ENCODE data around the gene DDX25.

The DDX25 gene

DNA sequence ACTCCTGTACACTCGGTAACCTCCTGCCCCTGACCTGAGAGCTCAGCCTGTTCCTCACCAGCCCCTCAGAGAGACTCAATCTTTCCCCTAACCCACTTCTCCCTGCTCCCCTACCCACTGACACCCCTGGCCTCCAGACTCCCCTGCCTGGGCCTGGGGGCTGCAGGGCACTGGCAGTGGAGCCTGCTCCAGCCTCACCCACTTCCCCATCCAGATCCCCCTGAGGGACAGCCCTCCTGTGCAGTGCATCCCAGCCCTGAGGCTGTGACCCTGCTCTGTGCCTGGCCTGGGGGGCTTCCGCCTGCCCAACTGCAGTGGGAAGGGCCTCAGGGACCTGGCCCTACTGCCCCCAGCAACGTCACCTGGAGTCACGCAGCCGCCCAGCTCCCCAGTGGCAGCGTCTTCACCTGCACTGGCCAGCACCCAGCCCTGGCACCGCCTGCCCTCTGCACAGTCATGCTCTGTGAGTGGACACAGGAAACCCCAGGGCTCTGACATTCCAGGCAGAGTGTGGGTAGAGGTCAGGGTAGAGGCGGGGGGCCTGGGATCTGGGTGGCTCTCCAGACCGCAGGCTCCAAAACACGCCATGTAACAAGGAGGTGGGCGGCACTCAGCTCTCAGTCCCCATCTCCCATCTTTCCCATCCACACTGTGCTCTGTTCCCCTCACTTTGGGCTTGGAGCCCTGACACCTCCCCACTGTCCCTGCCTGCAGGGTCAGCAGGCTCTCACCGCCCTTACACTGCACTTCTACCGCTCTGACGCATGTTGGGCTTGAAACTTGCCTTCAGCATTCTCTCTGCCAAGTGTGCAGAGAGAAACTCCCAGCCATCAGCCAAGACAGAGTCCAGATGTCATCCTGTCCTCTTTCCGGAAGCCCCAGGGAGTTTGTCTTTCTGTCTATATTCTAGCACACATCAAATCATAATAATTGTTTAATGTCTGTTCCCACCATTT is 46.7 kb downstream of the DDX25 start:
- no peak for DNase-seq (ENCODE audit: extremely low spot score)
- TF ChIP-seq TARDBP (IDR thresholded peaks at IDR 0.05) (no peak), L3MBTL2 (conservative IDR thresholded peaks at IDR 0.05) (no peak), ZNF384 (IDR thresholded peaks at IDR 0.05) (no peak), SP1 (IDR thresholded peaks at IDR 0.05) (no peak), ELF4 (IDR thresholded peaks at IDR 0.05) (no peak), CTBP1 (IDR thresholded peaks at IDR 0.05; ENCODE audit: borderline replicate concordance) (no peak), HDGF (IDR thresholded peaks at IDR 0.05; ENCODE audit: borderline replicate concordance) (no peak), NFRKB (IDR thresholded peaks at IDR 0.05) (no peak), FOXM1 (IDR thresholded peaks at IDR 0.05; ENCODE audit: borderline replicate concordance) (no peak), ARNT (IDR thresholded peaks at IDR 0.05) (no peak), LEF1 (IDR thresholded peaks at IDR 0.05; ENCODE audit: borderline replicate concordance) (no peak), SUZ12 (IDR thresholded peaks at IDR 0.05) (no peak), FOXA1 (IDR thresholded peaks at IDR 0.05) (no peak), BHLHE40 (IDR thresholded peaks at IDR 0.05; ENCODE audit: borderline replicate concordance) (no peak), FOXK2 (IDR thresholded peaks at IDR 0.05) (no peak)
- TF ChIP-seq, protein P1, sequence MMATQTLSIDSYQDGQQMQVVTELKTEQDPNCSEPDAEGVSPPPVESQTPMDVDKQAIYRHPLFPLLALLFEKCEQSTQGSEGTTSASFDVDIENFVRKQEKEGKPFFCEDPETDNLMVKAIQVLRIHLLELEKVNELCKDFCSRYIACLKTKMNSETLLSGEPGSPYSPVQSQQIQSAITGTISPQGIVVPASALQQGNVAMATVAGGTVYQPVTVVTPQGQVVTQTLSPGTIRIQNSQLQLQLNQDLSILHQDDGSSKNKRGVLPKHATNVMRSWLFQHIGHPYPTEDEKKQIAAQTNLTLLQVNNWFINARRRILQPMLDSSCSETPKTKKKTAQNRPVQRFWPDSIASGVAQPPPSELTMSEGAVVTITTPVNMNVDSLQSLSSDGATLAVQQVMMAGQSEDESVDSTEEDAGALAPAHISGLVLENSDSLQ (IDR thresholded peaks at IDR 0.05), result no peak
- ChIA-PET POLR2A (no interaction called here), CTCF (interaction anchor here (0.6 to 0.8 kb wide), 2 partner anchors 12 to 111 kb away, joined by 3 read pairs; no protein-coding TSS in a partner anchor)

DNA sequence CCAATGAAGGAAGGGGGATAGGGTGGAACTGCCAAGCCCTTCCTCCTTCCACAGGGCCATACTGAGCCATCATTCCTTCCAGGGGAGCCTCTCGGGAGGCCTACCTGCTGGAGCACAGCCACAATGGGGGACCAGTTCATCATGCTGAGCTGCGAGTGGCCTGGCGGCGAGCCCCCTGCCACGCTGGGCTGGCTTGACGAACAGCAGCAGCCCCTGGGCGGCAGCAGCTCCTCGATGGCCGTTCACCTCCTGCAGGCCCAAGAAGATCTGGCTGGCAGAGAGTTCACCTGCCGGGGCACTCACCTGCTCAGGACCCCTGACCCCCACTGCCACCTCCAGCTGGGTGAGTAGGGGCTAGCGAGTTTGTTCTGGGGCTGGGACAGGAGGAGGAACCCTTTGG is 47.4 kb downstream of the DDX25 start:
- no peak for TF ChIP-seq NFRKB (IDR thresholded peaks at IDR 0.05)
- TF ChIP-seq FOXK2 (IDR thresholded peaks at IDR 0.05), result no peak
- TF ChIP-seq HDGF (IDR thresholded peaks at IDR 0.05; ENCODE audit: borderline replicate concordance), result no peak
- TF ChIP-seq ZNF384 (IDR thresholded peaks at IDR 0.05), result no peak
- TF ChIP-seq LEF1 (IDR thresholded peaks at IDR 0.05; ENCODE audit: borderline replicate concordance), result no peak
- TF ChIP-seq FOXA1 (IDR thresholded peaks at IDR 0.05), result no peak
- TF ChIP-seq, protein P1 (IDR thresholded peaks at IDR 0.05), result no peak
- no peak for TF ChIP-seq L3MBTL2 (conservative IDR thresholded peaks at IDR 0.05)
- TF ChIP-seq ARNT (IDR thresholded peaks at IDR 0.05), result no peak
- no peak for TF ChIP-seq BHLHE40 (IDR thresholded peaks at IDR 0.05; ENCODE audit: borderline replicate concordance)
- no peak for TF ChIP-seq TARDBP (IDR thresholded peaks at IDR 0.05)
- no peak for TF ChIP-seq CTBP1 (IDR thresholded peaks at IDR 0.05; ENCODE audit: borderline replicate concordance)
- no peak for TF ChIP-seq SUZ12 (IDR thresholded peaks at IDR 0.05)
- no peak for TF ChIP-seq FOXM1 (IDR thresholded peaks at IDR 0.05; ENCODE audit: borderline replicate concordance)
- TF ChIP-seq ELF4 (IDR thresholded peaks at IDR 0.05), result no peak
- no peak for TF ChIP-seq SP1 (IDR thresholded peaks at IDR 0.05)
- CTCF ChIA-PET, result interaction anchor here (0.6 kb wide), 1 partner anchor 171 kb away, joined by 3 read pairs; no protein-coding TSS in a partner anchor
- POLR2A ChIA-PET, result no interaction called here
- no peak for DNase-seq (ENCODE audit: extremely low spot score)

- TF ChIP-seq L3MBTL2 (conservative IDR thresholded peaks at IDR 0.05) (no peak), ZNF384 (IDR thresholded peaks at IDR 0.05) (no peak), FOXM1 (IDR thresholded peaks at IDR 0.05; ENCODE audit: borderline replicate concordance) (no peak), NFRKB (IDR thresholded peaks at IDR 0.05) (no peak), FOXA1 (IDR thresholded peaks at IDR 0.05) (no peak), HDGF (IDR thresholded peaks at IDR 0.05; ENCODE audit: borderline replicate concordance) (no peak), CTBP1 (IDR thresholded peaks at IDR 0.05; ENCODE audit: borderline replicate concordance) (no peak), SP1 (IDR thresholded peaks at IDR 0.05) (no peak), FOXK2 (IDR thresholded peaks at IDR 0.05) (no peak), TARDBP (IDR thresholded peaks at IDR 0.05) (no peak), SUZ12 (IDR thresholded peaks at IDR 0.05) (no peak), ELF4 (IDR thresholded peaks at IDR 0.05) (no peak), LEF1 (IDR thresholded peaks at IDR 0.05; ENCODE audit: borderline replicate concordance) (no peak), ARNT (IDR thresholded peaks at IDR 0.05) (no peak), BHLHE40 (IDR thresholded peaks at IDR 0.05; ENCODE audit: borderline replicate concordance) (no peak)
- TF ChIP-seq, protein P1 (IDR thresholded peaks at IDR 0.05), result no peak
- DNase-seq (ENCODE audit: extremely low spot score), result no peak
- POLR2A ChIA-PET, result no interaction called here
- CTCF ChIA-PET, result no interaction called here
Observed at GRCh38 chr11:125952559-125952958, 48.3 kb downstream of the DDX25 start.

- POLR2A ChIA-PET, result no interaction called here
- CTCF ChIA-PET, result no interaction called here
- no peak for TF ChIP-seq SP1 (IDR thresholded peaks at IDR 0.05)
- TF ChIP-seq ZNF384 (IDR thresholded peaks at IDR 0.05), result no peak
- TF ChIP-seq L3MBTL2 (conservative IDR thresholded peaks at IDR 0.05), result no peak
- no peak for TF ChIP-seq NFRKB (IDR thresholded peaks at IDR 0.05)
- TF ChIP-seq ARNT (IDR thresholded peaks at IDR 0.05), result no peak
- TF ChIP-seq CTBP1 (IDR thresholded peaks at IDR 0.05; ENCODE audit: borderline replicate concordance), result no peak
- TF ChIP-seq SUZ12 (IDR thresholded peaks at IDR 0.05), result no peak
- no peak for TF ChIP-seq FOXA1 (IDR thresholded peaks at IDR 0.05)
- TF ChIP-seq FOXK2 (IDR thresholded peaks at IDR 0.05), result no peak
- TF ChIP-seq TARDBP (IDR thresholded peaks at IDR 0.05), result no peak
- no peak for TF ChIP-seq HDGF (IDR thresholded peaks at IDR 0.05; ENCODE audit: borderline replicate concordance)
- no peak for TF ChIP-seq ELF4 (IDR thresholded peaks at IDR 0.05)
- DNase-seq (ENCODE audit: extremely low spot score), result no peak
Observed at GRCh38 chr11:125952973-125953372, 48.7 kb downstream of the DDX25 start.

DNA sequence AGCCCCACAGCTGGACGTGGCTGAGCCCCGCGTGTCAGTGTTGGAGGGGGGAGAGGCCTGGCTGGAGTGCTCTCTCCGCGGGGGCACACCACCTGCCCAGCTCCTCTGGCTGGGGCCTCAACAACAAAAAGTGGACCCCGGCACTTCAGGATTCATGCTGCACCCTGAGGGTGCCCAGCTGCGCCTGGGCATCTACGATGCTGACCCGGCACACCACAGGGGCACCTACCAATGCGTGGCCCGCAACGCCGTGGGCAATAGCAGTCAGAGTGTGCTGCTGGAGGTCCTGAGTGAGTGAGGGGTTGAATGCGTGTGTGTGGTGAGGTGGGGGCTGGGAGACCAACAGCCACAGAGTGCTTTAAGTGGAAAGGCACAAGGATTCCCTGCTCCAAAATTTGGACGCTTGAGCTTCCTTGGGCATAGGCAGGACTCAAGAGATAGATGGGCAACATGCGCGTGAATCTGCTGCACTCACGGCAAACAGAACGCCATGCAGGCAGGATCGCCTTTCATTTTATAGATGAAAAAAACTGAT is 49.2 kb downstream of the DDX25 start:
- ChIA-PET CTCF (no interaction called here), POLR2A (no interaction called here)
- TF ChIP-seq SP1 (IDR thresholded peaks at IDR 0.05), result no peak
- no peak for TF ChIP-seq ELF4 (IDR thresholded peaks at IDR 0.05)
- no peak for TF ChIP-seq NFRKB (IDR thresholded peaks at IDR 0.05)
- no peak for TF ChIP-seq FOXM1 (IDR thresholded peaks at IDR 0.05; ENCODE audit: borderline replicate concordance)
- no peak for TF ChIP-seq FOXK2 (IDR thresholded peaks at IDR 0.05)
- no peak for TF ChIP-seq HDGF (IDR thresholded peaks at IDR 0.05; ENCODE audit: borderline replicate concordance)
- TF ChIP-seq ZNF384 (IDR thresholded peaks at IDR 0.05), result no peak
- TF ChIP-seq ARNT (IDR thresholded peaks at IDR 0.05), result no peak
- TF ChIP-seq CTBP1 (IDR thresholded peaks at IDR 0.05; ENCODE audit: borderline replicate concordance), result no peak
- TF ChIP-seq L3MBTL2 (conservative IDR thresholded peaks at IDR 0.05), result no peak
- TF ChIP-seq SUZ12 (IDR thresholded peaks at IDR 0.05), result no peak
- no peak for TF ChIP-seq LEF1 (IDR thresholded peaks at IDR 0.05; ENCODE audit: borderline replicate concordance)
- TF ChIP-seq, protein P1 (IDR thresholded peaks at IDR 0.05), result no peak
- no peak for TF ChIP-seq BHLHE40 (IDR thresholded peaks at IDR 0.05; ENCODE audit: borderline replicate concordance)
- TF ChIP-seq FOXA1 (IDR thresholded peaks at IDR 0.05), result no peak
- no peak for TF ChIP-seq TARDBP (IDR thresholded peaks at IDR 0.05)

More for the DNA sequence above, 49.2 kb downstream of the DDX25 start:
- no peak for DNase-seq (ENCODE audit: extremely low spot score)

Measured in HEK293T (cell line).